ENCODE results near the gene NBEAL2.

NBEAL2 gene

DNA sequence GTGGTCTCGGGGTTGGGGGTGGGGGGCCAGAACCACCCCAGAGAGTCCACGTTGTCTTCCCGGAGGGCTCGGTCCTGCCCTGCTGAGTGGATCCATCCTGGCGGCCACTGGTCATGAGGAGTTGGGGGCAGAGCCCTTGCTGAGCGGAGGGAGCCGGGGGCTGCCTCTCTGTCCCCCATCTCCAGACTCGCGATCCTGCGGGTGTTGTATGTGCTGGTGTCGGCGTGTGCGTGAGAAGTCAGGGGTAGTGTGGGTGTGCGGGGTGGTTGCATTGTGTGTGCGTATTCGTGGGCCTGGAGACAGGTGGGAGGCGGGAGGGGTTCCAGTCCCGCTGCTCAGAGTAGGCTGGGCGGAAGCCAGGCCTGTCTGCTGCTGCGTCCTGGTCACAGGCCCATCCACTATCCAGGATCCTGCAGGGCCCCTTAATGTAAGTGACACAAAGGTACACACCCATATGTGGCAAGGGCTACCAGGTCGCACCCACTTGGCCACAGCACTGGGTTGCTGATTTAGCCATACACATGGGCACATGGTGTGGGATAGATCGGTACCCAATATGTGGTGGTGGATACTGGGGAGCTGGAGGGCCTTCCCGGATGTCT lies 30.7 kb downstream of the NBEAL2 start:
- DNase-seq: no peak
- Mint-ChIP-seq H3K36me3 (ENCODE audit: low read depth) (peaks cover 10% of the 10 kb centered on the region), H3K27ac (peak overlapping the region; percentile 62), H3K9me3 (no peaks in the 10 kb centered on the region), H3K27me3 (no peaks in the 10 kb centered on the region), H3K4me1 (peaks cover 12% of the 10 kb centered on the region), H3K4me3 (peak overlapping the region; percentile 50)
- ATAC-seq: no peak

DNA sequence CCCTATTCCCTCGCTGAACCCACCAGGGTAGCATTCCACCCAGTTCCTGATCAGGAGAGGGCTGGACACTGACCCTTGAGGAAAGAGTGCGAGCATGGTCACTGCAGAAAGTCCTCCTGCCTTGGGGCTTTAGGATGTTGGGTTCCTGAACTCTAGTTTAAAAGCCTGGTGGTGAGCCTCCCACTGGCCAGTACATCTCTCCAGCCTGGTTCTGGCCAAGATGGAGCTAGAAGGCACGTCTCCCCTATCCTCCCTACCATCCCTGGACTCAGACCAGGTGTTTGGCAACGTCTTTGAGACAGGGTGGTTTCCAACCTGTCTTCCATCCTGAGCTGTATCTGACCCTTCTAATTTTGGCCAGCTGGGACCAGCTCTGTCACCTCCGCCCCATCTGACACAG lies 31.4 kb downstream of the NBEAL2 start:
- ATAC-seq (no peak), DNase-seq (no peak)
- H3K36me3 Mint-ChIP-seq (ENCODE audit: low read depth): peaks cover 6% of the 10 kb centered on the region
- H3K27me3 Mint-ChIP-seq: no peaks in the 10 kb centered on the region
- peak overlapping the region; percentile 56 for H3K27ac Mint-ChIP-seq
- no peaks in the 10 kb centered on the region for H3K9me3 Mint-ChIP-seq
- peaks cover 12% of the 10 kb centered on the region for H3K4me1 Mint-ChIP-seq
- no peak overlapping the region for H3K4me3 Mint-ChIP-seq

DNA sequence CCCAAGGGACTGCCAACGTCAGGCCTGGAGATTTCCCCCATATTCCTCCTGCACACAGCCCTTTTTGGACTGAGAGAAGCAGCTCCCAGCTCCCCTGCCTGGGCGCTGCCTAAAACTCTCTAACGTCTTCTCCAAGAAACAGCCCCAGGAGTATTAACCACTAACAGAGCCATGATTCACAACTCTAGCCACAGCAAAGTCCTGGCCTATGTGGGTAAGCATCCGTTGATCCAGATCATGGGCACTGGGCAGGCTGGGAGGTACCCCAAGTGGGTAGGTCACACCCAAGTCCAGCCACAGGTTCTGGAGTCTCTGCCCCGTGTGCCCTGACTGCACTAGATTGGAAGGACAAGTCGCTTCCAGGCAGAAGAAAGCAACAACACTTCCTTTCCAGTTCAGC lies 31.9 kb downstream of the NBEAL2 start:
- no peak for ATAC-seq
- Mint-ChIP-seq H3K27me3 (no peaks in the 10 kb centered on the region), H3K4me3 (no peak overlapping the region), H3K4me1 (peaks cover 17% of the 10 kb centered on the region), H3K36me3 (ENCODE audit: low read depth) (peaks cover 6% of the 10 kb centered on the region), H3K9me3 (no peaks in the 10 kb centered on the region), H3K27ac (no peak overlapping the region)
- no peak for DNase-seq

DNA sequence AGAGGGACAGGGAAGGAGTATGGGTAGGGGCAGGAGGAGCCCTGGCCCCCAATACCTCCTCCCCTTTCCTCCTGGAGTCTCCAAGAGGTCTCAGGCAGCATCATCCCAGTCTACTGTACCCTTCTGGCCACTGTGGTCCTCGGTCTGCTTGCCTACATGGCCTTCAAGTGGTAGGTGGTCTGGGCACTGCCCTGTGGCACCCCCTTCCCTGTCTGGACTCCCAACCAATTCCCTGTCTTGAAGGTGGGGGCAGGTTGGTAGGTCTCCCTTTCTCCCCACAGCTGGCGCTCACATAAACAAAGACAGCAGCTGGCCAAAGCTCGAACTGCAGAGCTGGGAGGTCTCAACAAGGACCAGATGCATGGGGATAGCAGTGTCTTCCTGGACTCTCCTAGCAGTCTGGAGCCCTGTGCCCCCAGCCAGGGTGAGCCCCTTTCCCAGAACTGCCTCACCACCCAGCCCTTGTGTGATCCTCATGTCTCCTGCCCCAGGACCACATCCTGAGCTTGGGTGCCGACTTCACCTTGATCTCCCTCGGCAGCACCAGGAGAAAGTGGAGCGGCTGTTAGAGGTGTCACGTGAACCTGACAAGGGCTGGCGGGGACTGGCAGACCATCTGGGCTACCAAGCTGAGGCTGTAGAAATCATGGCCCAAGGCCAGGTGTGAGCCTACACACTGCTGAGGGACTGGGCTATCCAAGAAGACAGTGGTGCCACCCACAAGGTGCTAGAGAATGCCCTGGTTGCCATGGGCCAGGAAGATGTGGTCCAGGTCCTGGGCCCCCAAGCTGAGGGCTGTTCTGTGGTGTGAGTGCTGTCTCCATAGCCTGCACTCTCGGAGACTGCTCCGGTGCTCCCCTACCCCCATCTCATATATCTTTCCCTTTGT lies 33.1 kb downstream of the NBEAL2 start:
- H3K36me3 Mint-ChIP-seq (ENCODE audit: low read depth): peaks cover 16% of the 10 kb centered on the region
- H3K27ac Mint-ChIP-seq: no peak overlapping the region
- DNase-seq (no peak), ATAC-seq (no peak)
- peaks cover 29% of the 10 kb centered on the region for H3K4me1 Mint-ChIP-seq
- no peaks in the 10 kb centered on the region for H3K9me3 Mint-ChIP-seq
- no peaks in the 10 kb centered on the region for H3K27me3 Mint-ChIP-seq
- H3K4me3 Mint-ChIP-seq: no peak overlapping the region

DNA sequence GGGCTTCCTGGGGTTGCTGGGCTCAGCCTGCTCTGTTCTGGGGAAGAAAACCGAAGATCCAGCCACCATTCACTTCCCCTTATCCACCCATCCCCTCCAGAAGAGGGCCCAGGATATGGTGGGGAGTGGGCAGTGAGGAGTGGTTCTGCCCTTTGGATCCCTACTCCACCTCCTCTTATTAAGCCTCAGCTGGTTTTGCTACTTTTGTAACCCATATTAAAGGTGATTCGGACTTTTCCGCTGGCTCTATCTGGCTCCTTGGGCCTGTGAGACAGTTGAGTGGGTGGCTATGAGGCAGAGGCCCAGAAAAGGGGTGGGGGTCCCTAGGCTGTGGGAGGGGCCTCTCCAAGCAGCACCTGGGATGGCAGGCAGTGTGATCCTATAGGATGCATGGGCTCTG lies 33.8 kb downstream of the NBEAL2 start:
- Mint-ChIP-seq H3K36me3 (ENCODE audit: low read depth) (peaks cover 16% of the 10 kb centered on the region), H3K4me1 (peaks cover 35% of the 10 kb centered on the region), H3K9me3 (no peaks in the 10 kb centered on the region), H3K4me3 (no peak overlapping the region), H3K27ac (no peak overlapping the region), H3K27me3 (no peaks in the 10 kb centered on the region)
- ATAC-seq: no peak
- no peak for DNase-seq

DNA sequence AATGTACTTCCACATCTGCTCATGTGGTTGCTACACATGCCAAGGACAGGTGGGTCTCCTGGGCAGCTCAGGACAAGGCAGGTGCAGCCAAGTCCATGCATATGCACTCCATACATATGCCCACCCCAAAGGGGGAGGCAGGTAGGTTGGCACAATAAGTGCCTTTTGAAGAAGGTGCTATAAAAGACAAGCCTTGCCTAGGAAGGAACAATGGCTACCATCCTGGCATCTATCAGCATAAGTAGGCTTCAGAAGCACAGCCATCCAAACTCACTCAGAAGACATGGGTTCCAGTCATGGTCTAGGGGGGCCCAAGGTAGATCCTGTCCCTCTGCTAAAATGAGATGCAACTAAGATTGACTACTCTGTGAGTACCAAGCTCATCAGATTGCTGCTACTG lies 34.6 kb downstream of the NBEAL2 start:
- Mint-ChIP-seq H3K4me3 (no peak overlapping the region), H3K36me3 (ENCODE audit: low read depth) (peaks cover 18% of the 10 kb centered on the region), H3K27ac (no peak overlapping the region), H3K9me3 (no peaks in the 10 kb centered on the region), H3K4me1 (peaks cover 41% of the 10 kb centered on the region), H3K27me3 (no peaks in the 10 kb centered on the region)
- DNase-seq: no peak
- no peak for ATAC-seq

DNA sequence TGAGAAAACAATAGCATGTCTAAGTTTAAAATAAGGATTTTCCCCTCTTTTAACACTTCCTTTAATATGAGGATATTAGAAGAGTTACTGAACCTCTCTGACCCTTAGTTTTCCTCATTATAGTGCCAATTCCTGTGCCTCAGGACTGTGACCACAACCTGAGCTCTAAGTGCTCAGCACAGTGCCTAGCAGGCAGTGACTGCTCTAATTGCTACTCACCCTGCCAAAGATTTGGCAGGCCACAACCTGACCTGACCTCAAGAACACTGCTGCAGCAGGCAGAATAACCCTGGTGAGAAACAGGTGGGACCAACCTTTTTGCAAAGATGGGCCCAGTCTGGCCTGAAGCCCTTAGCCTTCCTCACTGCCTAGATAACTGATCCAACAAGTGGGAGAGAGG lies 35.7 kb downstream of the NBEAL2 start:
- H3K36me3 Mint-ChIP-seq (ENCODE audit: low read depth): peaks cover 25% of the 10 kb centered on the region
- H3K27ac Mint-ChIP-seq: no peak overlapping the region
- ATAC-seq: no peak
- H3K27me3 Mint-ChIP-seq: no peaks in the 10 kb centered on the region
- no peaks in the 10 kb centered on the region for H3K9me3 Mint-ChIP-seq
- H3K4me1 Mint-ChIP-seq: peaks cover 50% of the 10 kb centered on the region
- H3K4me3 Mint-ChIP-seq: no peak overlapping the region
- DNase-seq: no peak

DNA sequence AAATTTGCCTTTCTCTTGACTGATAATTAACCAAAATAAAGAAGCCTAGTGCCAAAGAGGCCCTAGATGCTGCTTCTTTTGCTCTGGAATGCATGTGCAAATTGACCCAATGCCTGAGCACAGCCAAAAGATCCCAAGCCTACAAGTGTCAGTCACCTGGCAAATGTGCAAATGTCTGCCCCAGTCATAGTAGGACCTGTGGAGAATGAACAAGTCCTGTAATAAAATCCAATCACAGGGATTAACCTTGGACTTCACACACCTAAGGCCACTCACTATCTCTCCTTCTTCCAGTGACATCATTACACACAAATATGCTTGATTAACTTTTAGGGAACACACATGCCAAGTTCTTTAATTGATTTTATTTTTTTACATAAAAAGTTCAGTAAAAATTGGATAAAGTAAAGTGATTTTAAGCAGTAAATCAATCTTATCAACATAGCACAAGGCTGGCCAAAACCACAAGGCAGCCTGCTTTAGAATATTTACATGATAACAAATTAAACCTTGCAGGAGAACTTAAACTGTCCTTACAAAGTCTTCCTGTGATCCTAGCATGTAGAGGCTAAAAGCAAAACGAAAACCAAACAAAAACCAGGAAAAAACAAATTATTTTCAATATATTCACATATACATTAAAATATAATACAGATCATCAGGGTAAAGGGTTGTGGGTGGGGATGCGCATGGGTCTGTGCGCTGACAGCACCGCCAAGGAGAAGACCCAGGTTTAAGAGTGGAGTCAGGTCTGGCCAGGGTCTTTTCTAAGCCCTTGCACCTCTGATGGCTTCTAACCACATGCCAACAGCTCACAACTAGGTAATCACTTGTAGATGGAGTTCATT lies 36.8 kb downstream of the NBEAL2 start:
- Mint-ChIP-seq H3K27me3 (no peaks in the 10 kb centered on the region), H3K4me1 (peaks cover 52% of the 10 kb centered on the region), H3K4me3 (peak overlapping the region; percentile 64), H3K27ac (peak overlapping the region; percentile 90), H3K9me3 (no peaks in the 10 kb centered on the region), H3K36me3 (ENCODE audit: low read depth) (peaks cover 25% of the 10 kb centered on the region)
- ATAC-seq (no peak), DNase-seq (no peak)

DNA sequence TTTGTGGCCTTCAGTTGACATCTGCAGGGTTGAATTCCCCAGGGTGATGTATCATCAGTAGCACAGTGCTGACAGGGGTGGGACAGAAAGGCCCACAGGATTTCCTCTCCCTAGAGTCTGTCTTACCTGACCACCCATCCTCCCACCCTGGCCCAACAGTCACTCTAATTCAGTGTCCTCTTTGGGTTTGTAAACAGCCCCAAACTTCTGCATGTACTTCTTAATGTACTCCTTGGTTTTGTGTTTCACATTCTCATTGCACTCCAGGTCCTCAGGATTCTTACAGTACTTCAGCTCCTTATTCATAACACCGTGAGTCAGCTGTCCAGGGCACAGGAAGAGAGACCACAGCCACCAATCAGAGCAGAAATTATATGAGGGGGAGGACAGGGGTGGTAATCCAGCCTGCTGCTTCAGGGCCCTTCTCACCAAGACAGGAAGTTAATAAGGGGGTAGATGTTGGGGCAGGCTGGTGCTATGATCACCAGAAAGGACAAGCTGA lies 37.5 kb downstream of the NBEAL2 start:
- no peaks in the 10 kb centered on the region for H3K9me3 Mint-ChIP-seq
- ATAC-seq (peak; percentile 81), DNase-seq (peak; percentile 41)
- H3K4me1 Mint-ChIP-seq: peaks cover 59% of the 10 kb centered on the region
- no peaks in the 10 kb centered on the region for H3K27me3 Mint-ChIP-seq
- peak overlapping the region; percentile 64 for H3K4me3 Mint-ChIP-seq
- peak overlapping the region; percentile 90 for H3K27ac Mint-ChIP-seq
- peaks cover 25% of the 10 kb centered on the region for H3K36me3 Mint-ChIP-seq (ENCODE audit: low read depth)

DNA sequence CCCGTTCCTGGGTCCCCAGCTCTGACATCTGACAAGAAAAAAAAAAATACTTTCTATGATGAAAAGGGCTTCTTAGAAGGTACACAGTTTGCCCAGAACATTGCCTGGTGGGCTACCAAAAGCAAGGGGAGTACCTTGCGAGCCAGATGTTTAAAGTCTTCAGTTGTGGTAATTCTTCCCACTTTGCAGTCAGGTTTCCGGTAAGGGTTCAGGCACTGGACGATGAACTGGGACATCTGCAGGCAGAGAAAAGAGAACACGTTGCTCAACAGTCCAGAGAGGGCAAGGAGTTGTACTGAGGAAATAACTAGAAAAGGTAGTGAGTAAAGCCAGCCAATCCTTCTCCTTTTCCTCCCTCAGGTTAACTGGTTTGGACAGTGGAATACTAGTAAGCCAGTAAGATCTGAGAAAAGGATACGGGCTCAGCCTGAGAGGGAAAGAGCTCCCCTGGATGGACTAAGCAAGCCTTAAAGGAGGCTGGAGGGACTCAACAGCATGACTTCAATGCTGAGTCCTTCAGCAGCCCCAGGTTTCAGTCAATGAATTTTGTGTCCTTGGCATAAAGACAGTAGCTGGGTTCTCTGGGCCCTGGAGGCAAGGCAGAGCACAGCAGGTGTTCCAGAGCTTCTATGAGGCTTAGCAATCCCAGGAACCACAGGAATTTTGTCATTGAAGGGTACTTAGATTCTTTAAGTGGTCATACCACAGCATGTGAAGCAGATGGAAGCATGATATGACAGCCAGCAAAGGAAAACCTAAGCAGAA lies 38.2 kb downstream of the NBEAL2 start:
- peaks cover 25% of the 10 kb centered on the region for H3K36me3 Mint-ChIP-seq (ENCODE audit: low read depth)
- no peaks in the 10 kb centered on the region for H3K27me3 Mint-ChIP-seq
- peak overlapping the region; percentile 64 for H3K4me3 Mint-ChIP-seq
- H3K27ac Mint-ChIP-seq: peak overlapping the region; percentile 90
- no peaks in the 10 kb centered on the region for H3K9me3 Mint-ChIP-seq
- ATAC-seq (no peak), DNase-seq (no peak)
- peaks cover 64% of the 10 kb centered on the region for H3K4me1 Mint-ChIP-seq

DNA sequence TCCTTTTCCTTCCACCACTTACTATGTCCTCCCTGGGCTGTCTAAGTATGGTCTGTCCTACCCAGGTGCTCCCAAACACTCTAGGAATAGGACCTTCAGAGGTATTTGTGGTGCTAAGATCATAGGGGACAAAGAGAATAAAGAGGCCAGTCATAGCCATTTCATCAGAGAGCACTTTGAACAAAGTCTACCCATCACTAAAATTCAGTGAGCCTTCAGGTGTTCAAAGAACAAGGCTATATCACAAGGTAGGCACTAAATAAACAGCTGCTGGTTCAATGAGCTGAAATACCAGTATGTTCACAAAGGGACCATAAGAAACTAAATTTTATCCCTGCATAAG lies 38.8 kb downstream of the NBEAL2 start:
- peaks cover 25% of the 10 kb centered on the region for H3K36me3 Mint-ChIP-seq (ENCODE audit: low read depth)
- ATAC-seq: no peak
- H3K4me1 Mint-ChIP-seq: peaks cover 64% of the 10 kb centered on the region
- H3K9me3 Mint-ChIP-seq: no peaks in the 10 kb centered on the region
- H3K27ac Mint-ChIP-seq: peak overlapping the region; percentile 72
- no peak overlapping the region for H3K4me3 Mint-ChIP-seq
- no peaks in the 10 kb centered on the region for H3K27me3 Mint-ChIP-seq
- DNase-seq: no peak

DNA sequence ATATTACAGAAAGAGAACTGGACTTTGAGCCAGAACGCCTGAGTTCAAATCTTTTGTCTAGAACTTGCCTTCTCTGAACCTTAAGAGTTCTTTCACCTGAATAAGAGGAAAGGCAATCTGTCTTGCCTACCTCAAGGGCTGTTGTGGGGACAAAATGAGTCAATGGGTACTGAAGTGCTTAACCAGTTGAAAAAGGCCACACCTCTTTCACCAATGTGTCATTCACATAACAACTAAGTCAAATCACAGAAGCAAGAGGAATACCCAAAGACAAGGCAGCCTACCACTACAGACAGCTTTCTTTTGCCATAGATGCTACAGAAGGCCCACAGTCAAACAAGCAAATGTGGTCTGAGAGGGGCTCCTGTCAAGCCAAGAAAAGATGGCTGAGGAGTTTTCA lies 39.7 kb downstream of the NBEAL2 start:
- Mint-ChIP-seq H3K4me1 (peaks cover 64% of the 10 kb centered on the region), H3K27ac (peak overlapping the region; percentile 72), H3K4me3 (no peak overlapping the region), H3K27me3 (no peaks in the 10 kb centered on the region), H3K36me3 (ENCODE audit: low read depth) (peaks cover 25% of the 10 kb centered on the region), H3K9me3 (no peaks in the 10 kb centered on the region)
- DNase-seq: no peak
- peak; percentile 84 for ATAC-seq

DNA sequence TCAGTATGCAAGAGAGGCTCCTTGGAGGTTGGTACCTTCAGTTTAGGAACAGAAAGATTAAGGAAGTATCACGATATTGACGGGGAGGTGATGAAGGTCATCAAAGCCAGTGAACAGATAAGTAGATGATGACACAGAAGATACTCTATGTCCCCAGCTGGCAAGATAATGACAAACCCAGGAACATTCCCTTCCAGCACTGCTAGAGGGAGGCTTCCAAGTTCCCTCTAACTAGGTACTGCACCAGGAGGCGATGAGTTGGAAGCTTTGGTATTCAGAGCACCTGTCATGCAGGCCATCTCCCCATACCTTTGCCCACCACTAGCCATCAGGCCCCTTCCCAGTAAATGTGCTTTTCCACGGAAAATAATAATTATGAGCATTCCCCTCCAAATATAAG lies 40.8 kb downstream of the NBEAL2 start:
- no peak overlapping the region for H3K4me3 Mint-ChIP-seq
- no peak overlapping the region for H3K27ac Mint-ChIP-seq
- H3K36me3 Mint-ChIP-seq (ENCODE audit: low read depth): peaks cover 25% of the 10 kb centered on the region
- peaks cover 73% of the 10 kb centered on the region for H3K4me1 Mint-ChIP-seq
- DNase-seq (no peak), ATAC-seq (no peak)
- no peaks in the 10 kb centered on the region for H3K9me3 Mint-ChIP-seq
- no peaks in the 10 kb centered on the region for H3K27me3 Mint-ChIP-seq

DNA sequence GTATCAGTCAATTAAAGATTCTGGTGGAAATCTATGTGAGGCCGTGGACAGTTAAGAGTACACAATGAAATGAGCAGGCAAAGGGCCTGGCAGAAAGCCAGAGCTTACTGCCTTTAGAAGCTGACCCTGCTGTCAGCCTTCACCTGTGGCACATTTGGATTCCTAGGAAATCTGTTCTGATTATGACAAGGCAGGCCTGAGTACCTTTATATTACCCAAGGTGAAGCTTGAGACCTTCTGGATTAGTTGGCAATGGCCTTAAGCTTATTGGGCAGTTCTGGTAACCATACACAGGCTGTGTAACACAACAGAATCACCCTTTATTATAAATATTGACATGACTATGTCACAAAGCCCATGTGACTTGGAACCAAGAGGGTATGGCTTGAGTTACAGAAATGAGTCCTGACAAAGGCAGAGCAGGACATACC lies 43.2 kb downstream of the NBEAL2 start:
- no peak for ATAC-seq
- Mint-ChIP-seq H3K27ac (no peak overlapping the region), H3K4me1 (peaks cover 67% of the 10 kb centered on the region)

More for the DNA sequence above, 43.2 kb downstream of the NBEAL2 start:
- H3K9me3 Mint-ChIP-seq: no peaks in the 10 kb centered on the region
- no peaks in the 10 kb centered on the region for H3K27me3 Mint-ChIP-seq
- peaks cover 20% of the 10 kb centered on the region for H3K36me3 Mint-ChIP-seq (ENCODE audit: low read depth)
- H3K4me3 Mint-ChIP-seq: no peak overlapping the region
- DNase-seq: no peak
